Stimulated activated naive CD4-positive, alpha-beta T cell (primary cell): ENCODE measurements around the gene FKRP.
"Not testable (repeated sequence)": the region's sequence is repeated elsewhere in the genome, so short reads cannot be mapped to it uniquely, and the experiment has no call there.

Source experiments
- DNase-seq, 6 experiments: peaks; one replicate each; lab custom pipeline; 2025; lab: John Stamatoyannopoulos, UW

FKRP gene

GRCh38 chr19:46786236-46787039, 40.6 kb downstream of the FKRP start:
- peak; percentile 34 to 65 (median 56) for DNase-seq

GRCh38 chr19:46787040-46787330, 41.1 kb downstream of the FKRP start:
- DNase-seq = no peak

GRCh38 chr19:46787331-46788261, 41.7 kb downstream of the FKRP start:
- peak in 2 of 6 experiments; percentile 25 to 61 for DNase-seq

- DNase-seq = peak; percentile 74 to 94 (median 84)
Measured at GRCh38 chr19:46788262-46788967, 42.6 kb downstream of the FKRP start, which contains the start of gene SLC1A5. SLC1A5 (minus strand) TSS chr19:46788594; CDS start chr19:46787965, 629 bp downstream.

- DNase-seq = no peak
Measured at GRCh38 chr19:46788968-46789338, 43.1 kb downstream of the FKRP start.

- no peak for DNase-seq
Measured at GRCh38 chr19:46789371-46789770, 43.5 kb downstream of the FKRP start.

- peak in 4 of 6 experiments; percentile 17 to 71 (median 61) for DNase-seq
Measured at GRCh38 chr19:46791944-46792343, 46.1 kb downstream of the FKRP start.

GRCh38 chr19:46797881-46798280, 52.0 kb downstream of the FKRP start:
- DNase-seq = no peak

GRCh38 chr19:46798713-46799112, 52.9 kb downstream of the FKRP start:
- no peak for DNase-seq

GRCh38 chr19:46802152-46802551, 56.3 kb downstream of the FKRP start:
- no peak for DNase-seq

- no peak for DNase-seq
Measured at GRCh38 chr19:46803555-46803954, 57.7 kb downstream of the FKRP start.

- DNase-seq = not testable (repeated sequence)
Measured at GRCh38 chr19:46804432-46804831, 58.6 kb downstream of the FKRP start.

GRCh38 chr19:46806656-46807055, 60.8 kb downstream of the FKRP start:
- no peak for DNase-seq
